ENCODE data around the gene SLAIN1. TPM values are rescaled to one million over a fixed set of nuclear protein-coding genes. Genes with fewer than 3 reads are reported as not detected.
A peak's percentile ranks its signal among the peaks of the same experiment; 100 is the strongest.

SLAIN1 gene
- total RNA-seq, 1 donor from 2014 or later, result 16.4 TPM

DNA sequence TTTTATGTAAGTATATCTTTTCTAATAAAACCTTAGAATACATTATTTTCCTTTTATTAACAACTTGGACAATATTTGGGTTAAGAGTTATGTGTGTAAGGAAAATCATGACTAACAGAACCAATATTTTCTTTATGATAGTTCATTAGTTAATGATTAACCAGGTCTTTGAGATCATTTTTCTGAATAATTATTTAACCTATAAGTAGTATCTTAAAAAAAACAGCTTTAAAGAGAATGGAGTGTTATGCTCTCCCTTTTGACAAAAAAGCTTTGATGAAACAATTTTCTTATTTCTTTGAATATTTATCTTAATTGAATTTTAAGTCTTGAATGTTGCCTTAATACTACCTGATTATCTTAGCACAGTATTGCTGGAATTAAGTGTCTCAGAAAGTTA is 3.8 kb downstream of the SLAIN1 start:
- no peaks in the 10 kb centered on the region for H3K36me3 ChIP-seq
- H3K27ac ChIP-seq, result no peak overlapping the region
- no peak for DNase-seq
- H3K4me1 ChIP-seq, result peaks cover 26% of the 10 kb centered on the region
- TF ChIP-seq, protein P1, sequence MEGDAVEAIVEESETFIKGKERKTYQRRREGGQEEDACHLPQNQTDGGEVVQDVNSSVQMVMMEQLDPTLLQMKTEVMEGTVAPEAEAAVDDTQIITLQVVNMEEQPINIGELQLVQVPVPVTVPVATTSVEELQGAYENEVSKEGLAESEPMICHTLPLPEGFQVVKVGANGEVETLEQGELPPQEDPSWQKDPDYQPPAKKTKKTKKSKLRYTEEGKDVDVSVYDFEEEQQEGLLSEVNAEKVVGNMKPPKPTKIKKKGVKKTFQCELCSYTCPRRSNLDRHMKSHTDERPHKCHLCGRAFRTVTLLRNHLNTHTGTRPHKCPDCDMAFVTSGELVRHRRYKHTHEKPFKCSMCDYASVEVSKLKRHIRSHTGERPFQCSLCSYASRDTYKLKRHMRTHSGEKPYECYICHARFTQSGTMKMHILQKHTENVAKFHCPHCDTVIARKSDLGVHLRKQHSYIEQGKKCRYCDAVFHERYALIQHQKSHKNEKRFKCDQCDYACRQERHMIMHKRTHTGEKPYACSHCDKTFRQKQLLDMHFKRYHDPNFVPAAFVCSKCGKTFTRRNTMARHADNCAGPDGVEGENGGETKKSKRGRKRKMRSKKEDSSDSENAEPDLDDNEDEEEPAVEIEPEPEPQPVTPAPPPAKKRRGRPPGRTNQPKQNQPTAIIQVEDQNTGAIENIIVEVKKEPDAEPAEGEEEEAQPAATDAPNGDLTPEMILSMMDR (IDR thresholded peaks at IDR 0.05), result no peak
- H3K9me3 ChIP-seq, result no peaks in the 10 kb centered on the region
- intact Hi-C loops (cut with DNase I), result no loop called here
- H3K27me3 ChIP-seq (ENCODE audit: low read depth), result no peaks in the 10 kb centered on the region
- no peak overlapping the region for H3K4me3 ChIP-seq
- no peak for ATAC-seq

DNA sequence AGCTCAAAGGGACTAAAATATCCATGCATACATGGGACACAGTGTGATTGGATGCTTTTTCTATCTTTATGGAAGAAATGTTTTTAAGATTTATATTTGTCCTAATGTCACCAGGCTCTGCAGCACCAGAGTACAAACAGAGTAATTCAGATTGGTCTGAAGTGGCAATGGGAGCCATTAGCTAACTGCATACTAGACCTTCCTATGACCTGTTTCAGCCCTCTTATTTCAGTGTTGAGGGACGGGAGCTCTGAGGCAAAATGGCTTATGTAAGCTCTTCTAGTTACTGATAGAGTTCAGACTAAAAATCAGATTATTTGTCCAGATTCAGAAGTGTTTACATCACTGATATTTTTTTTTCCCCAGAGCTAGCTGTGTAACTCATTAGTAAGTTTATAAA is 4.9 kb downstream of the SLAIN1 start:
- peak; percentile 47 to 84 for ATAC-seq

GRCh38 chr13:77703408-77703807 is 5.9 kb downstream of the SLAIN1 start:
- TF ChIP-seq, protein P1 (IDR thresholded peaks at IDR 0.05), result no peak
- Histone ChIP-seq H3K4me3 (no peak overlapping the region), H3K4me1 (peaks cover 18% of the 10 kb centered on the region), H3K27me3 (ENCODE audit: low read depth) (no peaks in the 10 kb centered on the region), H3K9me3 (no peaks in the 10 kb centered on the region), H3K27ac (no peak overlapping the region), H3K36me3 (no peaks in the 10 kb centered on the region)
- peak; percentile 94 for ATAC-seq
- intact Hi-C loops (cut with DNase I), result no loop called here
- peak; percentile 77 for DNase-seq

More for the DNA sequence above, 4.9 kb downstream of the SLAIN1 start:
- no peak for DNase-seq
- intact Hi-C loops (cut with DNase I), result no loop called here
- peaks cover 18% of the 10 kb centered on the region for H3K4me1 ChIP-seq
- no peaks in the 10 kb centered on the region for H3K36me3 ChIP-seq
- no peaks in the 10 kb centered on the region for H3K27me3 ChIP-seq (ENCODE audit: low read depth)
- H3K4me3 ChIP-seq, result no peak overlapping the region
- H3K27ac ChIP-seq, result no peak overlapping the region
- TF ChIP-seq, protein P1 (IDR thresholded peaks at IDR 0.05), result no peak
- no peaks in the 10 kb centered on the region for H3K9me3 ChIP-seq

DNA sequence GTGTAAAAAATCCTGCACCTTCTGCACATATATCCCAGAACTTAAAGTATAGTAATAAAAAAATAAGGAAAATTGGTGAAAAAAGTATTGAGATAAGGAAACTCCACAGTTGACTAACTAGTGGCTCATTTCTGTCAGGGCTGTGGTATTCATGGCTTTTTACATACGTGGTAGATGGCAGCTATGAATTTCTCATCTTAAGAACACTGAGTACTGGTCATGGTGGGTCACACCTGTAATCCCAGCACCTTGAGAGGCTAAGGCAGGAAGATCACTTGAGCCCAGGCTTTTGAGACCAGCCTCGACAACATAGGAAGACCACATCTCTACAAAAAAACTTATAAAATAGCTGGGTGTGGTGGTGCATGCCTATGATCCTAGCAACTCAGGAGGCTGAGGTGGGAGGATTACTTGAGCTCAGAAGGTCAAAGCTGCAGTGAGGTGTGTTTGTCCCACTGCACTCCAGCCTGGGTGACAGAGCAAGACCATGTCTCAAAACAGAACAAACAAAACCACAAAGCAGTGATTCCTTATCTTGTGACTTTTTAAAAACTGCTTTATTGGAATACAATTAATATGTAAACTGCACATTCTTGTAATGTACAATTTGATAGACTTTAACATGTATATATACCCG is 16.8 kb downstream of the SLAIN1 start:
- Histone ChIP-seq H3K36me3 (no peaks in the 10 kb centered on the region), H3K4me3 (no peak overlapping the region), H3K9me3 (peaks cover 12% of the 10 kb centered on the region), H3K27ac (no peak overlapping the region), H3K4me1 (no peaks in the 10 kb centered on the region), H3K27me3 (ENCODE audit: low read depth) (no peaks in the 10 kb centered on the region)
- TF ChIP-seq, protein P1 (IDR thresholded peaks at IDR 0.05), result no peak
- ATAC-seq (no peak), DNase-seq (no peak)
- intact Hi-C loops (cut with DNase I), result no loop called here

DNA sequence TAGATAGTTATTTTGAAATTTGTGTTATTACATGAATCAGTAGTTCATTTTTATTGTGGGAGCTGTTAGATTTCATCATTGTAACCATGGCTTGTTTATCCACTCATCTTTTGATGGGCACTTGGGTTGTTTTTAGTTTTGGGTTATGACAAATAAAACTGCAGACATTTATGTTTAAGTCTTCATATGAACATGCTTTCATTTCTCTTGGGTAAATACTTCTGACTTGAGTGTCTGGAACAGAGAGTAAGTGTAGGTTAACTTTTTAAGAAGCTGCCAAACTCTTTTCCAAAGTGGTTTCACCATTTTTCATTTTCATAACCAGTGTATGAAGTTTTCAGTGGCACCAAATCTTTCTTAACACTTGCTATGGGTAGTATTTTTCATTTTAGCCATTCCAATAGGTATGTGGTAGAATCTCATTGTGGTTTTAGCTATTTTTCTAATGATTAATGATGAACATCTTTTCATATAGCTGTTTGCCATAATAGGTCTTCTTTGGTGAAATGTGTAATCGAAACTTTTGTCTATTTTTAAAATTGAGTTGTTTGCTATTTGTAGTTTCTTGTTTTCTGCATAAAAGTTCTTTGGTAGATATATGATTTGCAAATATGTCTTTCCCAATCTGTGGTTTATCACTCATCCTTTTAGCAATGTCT is 17.9 kb downstream of the SLAIN1 start:
- no peak overlapping the region for H3K27ac ChIP-seq
- H3K9me3 ChIP-seq, result peaks cover 12% of the 10 kb centered on the region
- no peaks in the 10 kb centered on the region for H3K36me3 ChIP-seq
- no peak overlapping the region for H3K4me3 ChIP-seq
- no peaks in the 10 kb centered on the region for H3K27me3 ChIP-seq (ENCODE audit: low read depth)
- intact Hi-C loops (cut with DNase I), result no loop called here
- H3K4me1 ChIP-seq, result no peaks in the 10 kb centered on the region
- ATAC-seq (peak in 1 of 2 donors; percentile 45), DNase-seq (no peak)
- TF ChIP-seq, protein P1 (IDR thresholded peaks at IDR 0.05), result no peak
